HG03571 (cell line): Measurements from ENCODE around the gene SLC6A3.
"Not testable (repeated sequence)": the region's sequence is repeated elsewhere in the genome, so short reads cannot be mapped to it uniquely, and the experiment has no call there.

Experiments used
- ATAC-seq: cut with Tn5 transposase; IDR thresholded peaks from one replicate; pipeline ENCODE4 v1.9.1; 2021; ENCODE audit not compliant: unreplicated experiment

The SLC6A3 gene

GRCh38 chr5:1422522-1422921 is 22.7 kb downstream of the SLC6A3 start:
- ATAC-seq, result not testable (repeated sequence)

- no peak for ATAC-seq
Measured at GRCh38 chr5:1421521-1422341, 23.5 kb downstream of the SLC6A3 start.

GRCh38 chr5:1420211-1421195 is 24.7 kb downstream of the SLC6A3 start:
- ATAC-seq, result no peak

GRCh38 chr5:1419476-1420210 is 25.6 kb downstream of the SLC6A3 start:
- ATAC-seq, result no peak

GRCh38 chr5:1418921-1419280 is 26.3 kb downstream of the SLC6A3 start:
- no peak for ATAC-seq

GRCh38 chr5:1418238-1418920 is 26.9 kb downstream of the SLC6A3 start:
- ATAC-seq, result no peak

GRCh38 chr5:1417586-1418225 is 27.5 kb downstream of the SLC6A3 start:
- no peak for ATAC-seq

GRCh38 chr5:1416856-1417469 is 28.3 kb downstream of the SLC6A3 start:
- no peak for ATAC-seq

GRCh38 chr5:1415626-1416360 is 29.4 kb downstream of the SLC6A3 start:
- ATAC-seq, result no peak

- no peak for ATAC-seq
Measured at GRCh38 chr5:1415059-1415425, 30.2 kb downstream of the SLC6A3 start.

GRCh38 chr5:1414311-1415058 is 30.8 kb downstream of the SLC6A3 start:
- no peak for ATAC-seq

GRCh38 chr5:1413611-1414241 is 31.5 kb downstream of the SLC6A3 start:
- ATAC-seq, result no peak

- ATAC-seq, result no peak
Measured at GRCh38 chr5:1413211-1413610, 32.0 kb downstream of the SLC6A3 start.

- ATAC-seq, result no peak
Measured at GRCh38 chr5:1412621-1413020, 32.6 kb downstream of the SLC6A3 start.

GRCh38 chr5:1412163-1412562 is 33.1 kb downstream of the SLC6A3 start:
- ATAC-seq, result no peak

GRCh38 chr5:1411099-1411498 is 34.1 kb downstream of the SLC6A3 start:
- ATAC-seq, result no peak

GRCh38 chr5:1410156-1411014 is 34.9 kb downstream of the SLC6A3 start:
- no peak for ATAC-seq
